Stimulated activated CD4-positive, alpha-beta T cell treated with anti-CD3 and anti-CD28 coated beads, Interleukin-15, amount 100 ng/mL, for 1 hour (primary cell): ENCODE measurements around the gene CDK14.
"Not testable (repeated sequence)": the region's sequence is repeated elsewhere in the genome, so short reads cannot be mapped to it uniquely, and the experiment has no call there.

ENCODE experiments used
- DNase-seq, 2 donors: peaks; one replicate each; pipeline ENCODE4 v3.0.0-alpha.2; 2020; ENCODE audit warnings: low read depth in 1 of 2, low spot score in 1 of 2

Gene CDK14

GRCh38 chr7:90777886-90778285, 181.8 kb downstream of the CDK14 start:
- no peak for DNase-seq

GRCh38 chr7:90788052-90788451, 191.9 kb downstream of the CDK14 start:
- no peak for DNase-seq

- no peak for DNase-seq
These were observed 193.7 kb downstream of the CDK14 start for GRCh38 chr7:90789736-90790306.

- no peak for DNase-seq
These were observed 195.5 kb downstream of the CDK14 start for GRCh38 chr7:90791596-90791995.

- DNase-seq: no peak
These were observed 196.2 kb downstream of the CDK14 start for GRCh38 chr7:90792301-90792700.

- not testable (repeated sequence) for DNase-seq
These were observed 198.1 kb downstream of the CDK14 start for GRCh38 chr7:90794234-90794633.

GRCh38 chr7:90797596-90797995, 201.5 kb downstream of the CDK14 start:
- no peak for DNase-seq

- DNase-seq: no peak
These were observed 208.2 kb downstream of the CDK14 start for GRCh38 chr7:90804370-90804769.

GRCh38 chr7:90815552-90815951, 219.4 kb downstream of the CDK14 start:
- DNase-seq: not testable (repeated sequence)

- no peak for DNase-seq
These were observed 220.5 kb downstream of the CDK14 start for GRCh38 chr7:90816511-90817142.

- DNase-seq: no peak
These were observed 221.0 kb downstream of the CDK14 start for GRCh38 chr7:90817151-90817550.

GRCh38 chr7:90817846-90818245, 221.7 kb downstream of the CDK14 start:
- DNase-seq: no peak

GRCh38 chr7:90818341-90818740, 222.2 kb downstream of the CDK14 start:
- no peak for DNase-seq

- DNase-seq: no peak
These were observed 226.0 kb downstream of the CDK14 start for GRCh38 chr7:90821961-90822620.

GRCh38 chr7:90824386-90825307, 228.5 kb downstream of the CDK14 start:
- no peak for DNase-seq

- no peak for DNase-seq
These were observed 229.7 kb downstream of the CDK14 start for GRCh38 chr7:90825779-90826178.

GRCh38 chr7:90828601-90829000, 232.5 kb downstream of the CDK14 start:
- no peak for DNase-seq

- DNase-seq: no peak
These were observed 234.2 kb downstream of the CDK14 start for GRCh38 chr7:90830308-90830707.

GRCh38 chr7:90832726-90833125, 236.6 kb downstream of the CDK14 start:
- no peak for DNase-seq

- no peak for DNase-seq
These were observed 237.3 kb downstream of the CDK14 start for GRCh38 chr7:90833443-90833842.

- no peak for DNase-seq
These were observed 238.7 kb downstream of the CDK14 start for GRCh38 chr7:90834771-90835170.

GRCh38 chr7:90835861-90836260, 239.7 kb downstream of the CDK14 start:
- DNase-seq: no peak
